IPS-15b (cell line): ENCODE measurements around the gene MLLT10.

ENCODE experiments used
- H3K27me3 ChIP-seq: one replicate; pipeline ENCODE4 v1.6.1; 2013; ENCODE audit warnings: low read length; ENCODE audit not compliant: control insufficient read depth, insufficient read depth
- H3K36me3 ChIP-seq: one replicate; pipeline ENCODE4 v1.6.1; 2013; ENCODE audit warnings: low read length; ENCODE audit not compliant: control insufficient read depth, insufficient read depth
- H3K4me1 ChIP-seq: one replicate; pipeline ENCODE4 v1.6.1; 2013; ENCODE audit warnings: mild to moderate bottlenecking, low read length; ENCODE audit not compliant: control insufficient read depth, insufficient read depth
- H3K4me3 ChIP-seq: one replicate; pipeline ENCODE4 v1.5.1; 2013; ENCODE audit warnings: low read depth, low read length
- H3K9ac ChIP-seq: one replicate; pipeline ENCODE4 v1.6.1; 2013; ENCODE audit warnings: low read depth, mild to moderate bottlenecking, low read length
- H3K9me3 ChIP-seq: one replicate; pipeline ENCODE4 v1.6.1; 2013; ENCODE audit warnings: mild to moderate bottlenecking, low read length; ENCODE audit not compliant: control insufficient read depth, insufficient read depth

Gene MLLT10

GRCh38 chr10:21495752-21496342, 38.2 kb upstream of the MLLT10 start:
- Histone ChIP-seq H3K36me3 (no peaks in the 10 kb centered on the region), H3K9ac (peak overlapping the region; percentile 73), H3K4me3 (peak overlapping the region; percentile 89), H3K9me3 (no peaks in the 10 kb centered on the region), H3K4me1 (peaks cover 24% of the 10 kb centered on the region), H3K27me3 (peaks cover 29% of the 10 kb centered on the region)

- Histone ChIP-seq H3K9ac (peak overlapping the region; percentile 79), H3K4me3 (peak overlapping the region; percentile 89), H3K36me3 (no peaks in the 10 kb centered on the region), H3K4me1 (peaks cover 31% of the 10 kb centered on the region), H3K27me3 (peaks cover 34% of the 10 kb centered on the region), H3K9me3 (no peaks in the 10 kb centered on the region)
Measured at GRCh38 chr10:21496343-21497176, 37.5 kb upstream of the MLLT10 start.

GRCh38 chr10:21497177-21497807, 36.7 kb upstream of the MLLT10 start:
- peak overlapping the region; percentile 79 for H3K9ac ChIP-seq
- H3K27me3 ChIP-seq: peaks cover 37% of the 10 kb centered on the region
- no peaks in the 10 kb centered on the region for H3K36me3 ChIP-seq
- H3K4me3 ChIP-seq: peak overlapping the region; percentile 89
- H3K4me1 ChIP-seq: peaks cover 36% of the 10 kb centered on the region
- H3K9me3 ChIP-seq: no peaks in the 10 kb centered on the region

- no peaks in the 10 kb centered on the region for H3K36me3 ChIP-seq
- peaks cover 37% of the 10 kb centered on the region for H3K27me3 ChIP-seq
- H3K4me3 ChIP-seq: no peak overlapping the region
- no peaks in the 10 kb centered on the region for H3K9me3 ChIP-seq
- H3K4me1 ChIP-seq: peaks cover 39% of the 10 kb centered on the region
- no peak overlapping the region for H3K9ac ChIP-seq
Measured at GRCh38 chr10:21498377-21498776, 35.7 kb upstream of the MLLT10 start.

GRCh38 chr10:21498986-21499385, 35.0 kb upstream of the MLLT10 start:
- no peaks in the 10 kb centered on the region for H3K9me3 ChIP-seq
- peak overlapping the region; percentile 67 for H3K4me3 ChIP-seq
- no peak overlapping the region for H3K9ac ChIP-seq
- H3K27me3 ChIP-seq: peaks cover 37% of the 10 kb centered on the region
- H3K4me1 ChIP-seq: peaks cover 42% of the 10 kb centered on the region
- H3K36me3 ChIP-seq: no peaks in the 10 kb centered on the region

- Histone ChIP-seq H3K36me3 (no peaks in the 10 kb centered on the region), H3K27me3 (peaks cover 40% of the 10 kb centered on the region), H3K4me3 (peak overlapping the region; percentile 67), H3K9me3 (no peaks in the 10 kb centered on the region), H3K4me1 (peaks cover 42% of the 10 kb centered on the region), H3K9ac (peak overlapping the region; percentile 56)
Measured at GRCh38 chr10:21499701-21500577, 34.1 kb upstream of the MLLT10 start.

- Histone ChIP-seq H3K4me1 (peaks cover 45% of the 10 kb centered on the region), H3K9ac (no peak overlapping the region), H3K4me3 (peak overlapping the region; percentile 67), H3K9me3 (no peaks in the 10 kb centered on the region), H3K36me3 (no peaks in the 10 kb centered on the region), H3K27me3 (peaks cover 45% of the 10 kb centered on the region)
Measured at GRCh38 chr10:21500578-21500910, 33.5 kb upstream of the MLLT10 start.

GRCh38 chr10:21501091-21501490, 32.9 kb upstream of the MLLT10 start:
- peak overlapping the region; percentile 67 for H3K4me3 ChIP-seq
- H3K4me1 ChIP-seq: peaks cover 51% of the 10 kb centered on the region
- H3K27me3 ChIP-seq: peaks cover 50% of the 10 kb centered on the region
- H3K9me3 ChIP-seq: no peaks in the 10 kb centered on the region
- no peaks in the 10 kb centered on the region for H3K36me3 ChIP-seq
- H3K9ac ChIP-seq: no peak overlapping the region

- H3K27me3 ChIP-seq: peaks cover 58% of the 10 kb centered on the region
- H3K36me3 ChIP-seq: no peaks in the 10 kb centered on the region
- peaks cover 58% of the 10 kb centered on the region for H3K4me1 ChIP-seq
- no peaks in the 10 kb centered on the region for H3K9me3 ChIP-seq
- H3K4me3 ChIP-seq: no peak overlapping the region
- H3K9ac ChIP-seq: no peak overlapping the region
Measured at GRCh38 chr10:21501731-21502347, 32.2 kb upstream of the MLLT10 start.

GRCh38 chr10:21502348-21502740, 31.7 kb upstream of the MLLT10 start:
- H3K36me3 ChIP-seq: no peaks in the 10 kb centered on the region
- H3K4me1 ChIP-seq: peaks cover 61% of the 10 kb centered on the region
- H3K27me3 ChIP-seq: peaks cover 61% of the 10 kb centered on the region
- no peak overlapping the region for H3K4me3 ChIP-seq
- no peak overlapping the region for H3K9ac ChIP-seq
- no peaks in the 10 kb centered on the region for H3K9me3 ChIP-seq

- no peak overlapping the region for H3K9ac ChIP-seq
- H3K9me3 ChIP-seq: no peaks in the 10 kb centered on the region
- no peak overlapping the region for H3K4me3 ChIP-seq
- H3K36me3 ChIP-seq: no peaks in the 10 kb centered on the region
- H3K27me3 ChIP-seq: peaks cover 55% of the 10 kb centered on the region
- peaks cover 59% of the 10 kb centered on the region for H3K4me1 ChIP-seq
Measured at GRCh38 chr10:21503542-21503941, 30.5 kb upstream of the MLLT10 start.
